ENCODE measurements around the gene STAM. TPM values are rescaled to one million over a fixed set of nuclear protein-coding genes. Genes with fewer than 3 reads are reported as not detected.

STAM gene
- total and polyA plus RNA-seq, 9 of the 15 experiments (the other 6 are each of a cell fraction or from before 2014, with no cell fraction given), result 13.8 to 33.5 (median 26.4) TPM

DNA sequence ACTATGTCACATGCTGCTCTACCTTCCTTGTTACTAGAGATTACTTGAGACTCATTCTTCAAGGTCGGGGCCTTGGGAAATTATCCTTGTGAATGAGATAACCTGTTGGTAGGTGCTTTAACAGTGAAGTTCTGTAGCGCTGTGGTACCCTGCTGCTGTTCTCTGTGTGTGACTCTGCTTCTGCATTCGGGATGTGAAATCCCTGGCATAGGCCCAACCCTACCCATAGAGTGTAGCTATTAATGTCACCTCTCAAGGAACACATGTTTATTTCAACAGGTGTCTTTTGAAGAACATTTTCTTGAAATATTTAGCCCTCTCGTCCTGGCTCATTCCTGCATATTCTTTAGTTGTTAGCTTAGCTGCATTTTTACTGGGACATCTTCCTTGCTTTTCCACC lies 66.2 kb downstream of the STAM start (continued):
- TF ChIP-seq, protein P1, sequence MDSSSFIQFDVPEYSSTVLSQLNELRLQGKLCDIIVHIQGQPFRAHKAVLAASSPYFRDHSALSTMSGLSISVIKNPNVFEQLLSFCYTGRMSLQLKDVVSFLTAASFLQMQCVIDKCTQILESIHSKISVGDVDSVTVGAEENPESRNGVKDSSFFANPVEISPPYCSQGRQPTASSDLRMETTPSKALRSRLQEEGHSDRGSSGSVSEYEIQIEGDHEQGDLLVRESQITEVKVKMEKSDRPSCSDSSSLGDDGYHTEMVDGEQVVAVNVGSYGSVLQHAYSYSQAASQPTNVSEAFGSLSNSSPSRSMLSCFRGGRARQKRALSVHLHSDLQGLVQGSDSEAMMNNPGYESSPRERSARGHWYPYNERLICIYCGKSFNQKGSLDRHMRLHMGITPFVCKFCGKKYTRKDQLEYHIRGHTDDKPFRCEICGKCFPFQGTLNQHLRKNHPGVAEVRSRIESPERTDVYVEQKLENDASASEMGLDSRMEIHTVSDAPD (CRISPR knock-in tag; IDR thresholded peaks at IDR 0.05), result no peak
- TF ChIP-seq ETV1 (tag; conservative IDR thresholded peaks at IDR 0.05; ENCODE audit: low read depth) (no peak), MAFF (IDR thresholded peaks at IDR 0.05; ENCODE audit: low read length) (no peak), GATA2 (CRISPR knock-in tag; IDR thresholded peaks at IDR 0.05) (no peak), SIRT6 (IDR thresholded peaks at IDR 0.05; ENCODE audit: low read depth, low read length) (no peak), ZNF24 (IDR thresholded peaks at IDR 0.05) (no peak), CEBPB (tag; IDR thresholded peaks at IDR 0.05) (no peak), COPS2 (conservative IDR thresholded peaks at IDR 0.05) (no peak), HLTF (IDR thresholded peaks at IDR 0.05) (no peak)

GRCh38 chr10:17712053-17712452 lies 68.1 kb downstream of the STAM start:
- no peak overlapping the region for H3K27ac ChIP-seq (ENCODE audit: extremely low read depth, low read depth, low read length)
- H3K79me2 ChIP-seq (ENCODE audit: control insufficient read depth, insufficient read depth, low read length), result no peaks in the 10 kb centered on the region
- CTCF ChIA-PET (ENCODE audit: low intra/inter-chr PET ratio), result no interaction called here
- no peaks in the 10 kb centered on the region for H3K4me1 ChIP-seq (replicated peaks in 1 of 2; ENCODE audit: control insufficient read depth in 2 of 2, insufficient read depth in 2 of 2, low read length in 2 of 2)
- TF ChIP-seq ADNP (tag; IDR thresholded peaks at IDR 0.05), result 0 out of 2 replicates have a peak, but pooled peaks have one; percentile 53
- TF ChIP-seq RBM25 (IDR thresholded peaks at IDR 0.05; ENCODE audit: low read depth, low read length, severe bottlenecking), result peak; percentile 65
- TF ChIP-seq, protein P2, sequence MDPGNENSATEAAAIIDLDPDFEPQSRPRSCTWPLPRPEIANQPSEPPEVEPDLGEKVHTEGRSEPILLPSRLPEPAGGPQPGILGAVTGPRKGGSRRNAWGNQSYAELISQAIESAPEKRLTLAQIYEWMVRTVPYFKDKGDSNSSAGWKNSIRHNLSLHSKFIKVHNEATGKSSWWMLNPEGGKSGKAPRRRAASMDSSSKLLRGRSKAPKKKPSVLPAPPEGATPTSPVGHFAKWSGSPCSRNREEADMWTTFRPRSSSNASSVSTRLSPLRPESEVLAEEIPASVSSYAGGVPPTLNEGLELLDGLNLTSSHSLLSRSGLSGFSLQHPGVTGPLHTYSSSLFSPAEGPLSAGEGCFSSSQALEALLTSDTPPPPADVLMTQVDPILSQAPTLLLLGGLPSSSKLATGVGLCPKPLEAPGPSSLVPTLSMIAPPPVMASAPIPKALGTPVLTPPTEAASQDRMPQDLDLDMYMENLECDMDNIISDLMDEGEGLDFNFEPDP (CRISPR knock-in tag; IDR thresholded peaks at IDR 0.05), result no peak
- no peak for DNase-seq (ENCODE audit: extremely low read depth in 1 of 4, low spot score in 3 of 4)
- H2AFZ ChIP-seq (ENCODE audit: low read depth, low read length), result no peak overlapping the region
- H3K9ac ChIP-seq (ENCODE audit: insufficient read depth in 1 of 2, low read depth in 2 of 2, low read length in 2 of 2), result no peak overlapping the region
- no peaks in the 10 kb centered on the region for H3K9me1 ChIP-seq (ENCODE audit: control insufficient read depth, insufficient read depth, low read length)
- no peak for FAIRE-seq
- 89% methylated on average over 5 of the region's 5 CpGs for WGBS (ENCODE audit: insufficient coverage, low coverage, missing lambda C conversion rate)
- H3K36me3 ChIP-seq (ENCODE audit: control insufficient read depth, insufficient read depth, low read length), result peaks cover 64% of the 10 kb centered on the region; the same call in 2 of the 3 replicates
- H4K20me1 ChIP-seq (replicated peaks; ENCODE audit: control insufficient read depth, insufficient read depth, low read length), result no peaks in the 10 kb centered on the region
- no peak for ATAC-seq
- H3K4me2 ChIP-seq (ENCODE audit: insufficient read depth, low read length), result no peak overlapping the region
- intact Hi-C loops (cut with micrococcal nuclease) (no loop called here), in situ Hi-C loops (cut with MboI) (no loop called here)
- H3K9me3 ChIP-seq (replicated peaks; ENCODE audit: control insufficient read depth, insufficient read depth, low read depth, low read length), result no peaks in the 10 kb centered on the region
- no peak overlapping the region for H3K4me3 ChIP-seq
- no TSS peak for BruUV-seq (replicated peaks)
- no peaks in the 10 kb centered on the region for H3K27me3 ChIP-seq (ENCODE audit: control insufficient read depth in 2 of 2, insufficient read depth in 2 of 2, low read length in 2 of 2)
- POLR2A ChIA-PET, result no interaction called here
